Liver (tissue), 9 donors: Measurements from ENCODE around the gene RBM28. TPM values are rescaled to one million over a fixed set of nuclear protein-coding genes. Genes with fewer than 3 reads are reported as not detected.

Experiments
- DNase-seq: peaks from one replicate; pipeline ENCODE4 v3.0.0-alpha.2; 2017; ENCODE audit warnings: low spot score
- H3K27ac ChIP-seq, 2 donors: one replicate each; pipeline ENCODE4 v1.7.0; 2013; ENCODE audit warnings: inconsistent platforms in 2 of 2, low read length in 2 of 2, control low read depth in 1 of 2, low read depth in 1 of 2, mild to moderate bottlenecking in 1 of 2
- H3K27me3 ChIP-seq, 4 donors: one replicate each; pipeline versions ENCODE4 v1.6.1 to v1.7.0; 2013; ENCODE audit warnings: low read length in 3 of 4, inconsistent platforms in 1 of 4, mild to moderate bottlenecking in 1 of 4, moderate library complexity in 1 of 4; ENCODE audit not compliant: control insufficient read depth in 4 of 4, insufficient read depth in 4 of 4
- H3K36me3 ChIP-seq, 4 donors: one replicate each; pipeline versions ENCODE4 v1.6.1 to v1.7.0; 2013; ENCODE audit warnings: low read length in 3 of 4, mild to moderate bottlenecking in 3 of 4, low read depth in 1 of 4, moderate library complexity in 1 of 4; ENCODE audit not compliant: control insufficient read depth in 4 of 4, insufficient read depth in 3 of 4
- H3K4me1 ChIP-seq, 4 donors: one replicate each; pipeline versions ENCODE4 v1.6.1 to v1.7.0; 2013; ENCODE audit warnings: low read length in 3 of 4, mild to moderate bottlenecking in 3 of 4, moderate library complexity in 1 of 4; ENCODE audit not compliant: control insufficient read depth in 4 of 4, insufficient read depth in 4 of 4
- H3K4me3 ChIP-seq, 3 donors: one replicate each; pipeline versions ENCODE4 v1.6.1 to v1.7.0; 2013; ENCODE audit warnings: low read length in 3 of 3, control low read depth in 1 of 3, low read depth in 1 of 3, mild to moderate bottlenecking in 1 of 3
- H3K9ac ChIP-seq, 2 donors: one replicate each; pipeline ENCODE4 v1.7.0; 2013; ENCODE audit warnings: low read length in 2 of 2, mild to moderate bottlenecking in 2 of 2, moderate library complexity in 2 of 2, control low read depth in 1 of 2, low read depth in 1 of 2
- H3K9me3 ChIP-seq, 4 donors: one replicate each; pipeline versions ENCODE4 v1.6.1 to v1.7.0; 2013; ENCODE audit warnings: low read length in 3 of 4; ENCODE audit not compliant: control insufficient read depth in 4 of 4
- ATF3 ChIP-seq: IDR thresholded peaks from 2 replicates; pipeline ENCODE4 v1.6.1; 2016; ENCODE audit warnings: antibody characterized with exemption
- CTCF ChIP-seq: fragments of 150-350 bp; IDR thresholded peaks from 2 replicates; pipeline ENCODE4 v1.5.1; 2017; ENCODE audit warnings: improper control_type of control experiment, low read depth, low read length; ENCODE audit not compliant: missing input control
- EGR1 ChIP-seq, 2 donors: IDR thresholded peaks; 2 replicates each; pipeline ENCODE4 v1.6.1; 2016 to 2018; ENCODE audit warnings: antibody characterized with exemption in 2 of 2, low read depth in 2 of 2
- FOXA1 ChIP-seq: IDR thresholded peaks from 2 replicates; pipeline ENCODE4 v1.6.1; 2016; ENCODE audit warnings: antibody characterized with exemption
- FOXA2 ChIP-seq: IDR thresholded peaks from 2 replicates; pipeline ENCODE4 v1.6.1; 2016; ENCODE audit warnings: antibody characterized with exemption
- GABPA ChIP-seq, 2 donors: IDR thresholded peaks in 1 of 2; conservative IDR thresholded peaks in 1 of 2; 2 replicates each; pipeline ENCODE4 v1.6.1; 2016; ENCODE audit warnings: antibody characterized with exemption in 2 of 2, mild to moderate bottlenecking in 1 of 2, moderate library complexity in 1 of 2
- HNF4A ChIP-seq, 2 donors: conservative IDR thresholded peaks; 2 replicates each; pipeline ENCODE4 v1.6.1; 2016; ENCODE audit warnings: antibody characterized with exemption in 2 of 2, mild to moderate bottlenecking in 2 of 2
- HNF4G ChIP-seq: IDR thresholded peaks from 2 replicates; pipeline ENCODE4 v1.6.1; 2016; ENCODE audit warnings: antibody characterized with exemption
- JUND ChIP-seq, 2 donors: IDR thresholded peaks; 2 replicates each; pipeline ENCODE4 v1.6.1; 2016; ENCODE audit warnings: antibody characterized with exemption in 2 of 2
- MAX ChIP-seq: IDR thresholded peaks from 2 replicates; pipeline ENCODE4 v1.6.1; 2016; ENCODE audit warnings: antibody characterized with exemption
- NR2F2 ChIP-seq: IDR thresholded peaks from 2 replicates; pipeline ENCODE4 v1.6.1; 2016; ENCODE audit warnings: antibody characterized with exemption
- RAD21 ChIP-seq, 2 donors: IDR thresholded peaks; 2 replicates each; pipeline ENCODE4 v1.6.1; 2016; ENCODE audit warnings: antibody characterized with exemption in 2 of 2, mild to moderate bottlenecking in 2 of 2
- REST ChIP-seq: IDR thresholded peaks from 2 replicates; pipeline ENCODE4 v1.6.1; 2016; ENCODE audit warnings: antibody characterized with exemption, mild to moderate bottlenecking
- RXRA ChIP-seq, 2 donors: IDR thresholded peaks; 2 replicates each; pipeline ENCODE4 v1.6.1; 2017 to 2018; ENCODE audit warnings: antibody characterized with exemption in 2 of 2, mild to moderate bottlenecking in 1 of 2
- SP1 ChIP-seq: IDR thresholded peaks from 2 replicates; pipeline ENCODE4 v1.6.1; 2018; ENCODE audit warnings: antibody characterized with exemption, mild to moderate bottlenecking
- TAF1 ChIP-seq: conservative IDR thresholded peaks from 2 replicates; pipeline ENCODE4 v1.6.1; 2016; ENCODE audit warnings: antibody characterized with exemption, mild to moderate bottlenecking
- YY1 ChIP-seq: IDR thresholded peaks from 2 replicates; pipeline ENCODE4 v1.6.1; 2016; ENCODE audit warnings: antibody characterized with exemption, mild to moderate bottlenecking
- ZBTB33 ChIP-seq: IDR thresholded peaks from 2 replicates; pipeline ENCODE4 v1.6.1; 2016; ENCODE audit warnings: antibody characterized with exemption
- WGBS: extraction: QIAGEN DNeasy Blood & Tissue Kit; methylation state at CpG from one replicate; pipeline ENCODE4 v1.1.7; 2013; 5-methylcytosine and 5-hydroxymethylcytosine counted together
- polyA plus RNA-seq, 2 donors: library from polyadenylated mRNA; stranded (reverse) in 1 of 2; unstranded in 1 of 2; fragments of 200-250 nt in 1 of 2; fragments of >200 nt in 1 of 2; fragmentation: Nextera tagmentation in 1 of 2; extraction: Ambion mirVana in 1 of 2; gene quantifications; one replicate each; pipeline versions ENCODE4 v1.2.1 to v1.2.3, GENCODE V29; 2013 to 2015
- total RNA-seq, 2 donors: library from RNA; depleted of rRNA; stranded (reverse); fragments of >200 nt; gene quantifications; one replicate each; pipeline ENCODE4 v1.2.3, GENCODE V29; 2014
- donor health status: healthy.
- donor health status: healthy.
- donor health status: healthy.
- donor health status: healthy.
- donor health status: healthy.

Gene RBM28
- total and polyA plus RNA-seq, 4 donors, result 3.6 to 16.1 (median 11.7) TPM

GRCh38 chr7:128383776-128384175, 40.1 kb upstream of the RBM28 start:
- no peak for DNase-seq
- 71% methylated on average over 3 of the region's 3 CpGs for WGBS
- TF ChIP-seq HNF4G (no peak), ZBTB33 (no peak), HNF4A (conservative IDR thresholded peaks at IDR 0.05) (no peak), RAD21 (IDR thresholded peaks at IDR 0.05) (no peak), SP1 (no peak), FOXA1 (no peak), NR2F2 (no peak), JUND (IDR thresholded peaks at IDR 0.05) (no peak), MAX (no peak), RXRA (IDR thresholded peaks at IDR 0.05) (no peak), GABPA (IDR thresholded peaks at IDR 0.05 in 1 of 2, conservative IDR thresholded peaks at IDR 0.05 in 1 of 2) (no peak), EGR1 (IDR thresholded peaks at IDR 0.05; ENCODE audit: low read depth in 2 of 2) (no peak), ATF3 (no peak), YY1 (no peak), CTCF (no peak), FOXA2 (no peak), REST (no peak), TAF1 (no peak)

More at GRCh38 chr7:128383776-128384175, 40.1 kb upstream of the RBM28 start:
- Histone ChIP-seq H3K36me3 (no peaks in the 10 kb centered on the region), H3K4me1 (no peaks in the 10 kb centered on the region), H3K9me3 (no peaks in the 10 kb centered on the region), H3K9ac (no peak overlapping the region), H3K27me3 (no peaks in the 10 kb centered on the region), H3K27ac (no peak overlapping the region), H3K4me3 (no peak overlapping the region)
